Nephron progenitor cell (in vitro differentiated cells): ENCODE results near the gene SCGB1D2.

ENCODE experiments used
- DNase-seq: peaks from one replicate; pipeline ENCODE4 v3.0.0; 2021
- H3K27ac Mint-ChIP-seq: 2 replicates; pipeline ENCODE4 v1.8.0; 2021; ENCODE audit warnings: mild to moderate bottlenecking, moderate library complexity, mixed read lengths
- H3K27me3 Mint-ChIP-seq: 2 replicates; pipeline ENCODE4 v1.8.0; 2021; ENCODE audit warnings: mild to moderate bottlenecking, low read depth, mixed read lengths; ENCODE audit not compliant: poor library complexity
- H3K36me3 Mint-ChIP-seq: 2 replicates; pipeline ENCODE4 v1.8.0; 2021; ENCODE audit warnings: low read depth, mixed read lengths
- H3K4me1 Mint-ChIP-seq: 2 replicates; pipeline ENCODE4 v1.8.0; 2021; ENCODE audit warnings: mixed read lengths
- H3K4me3 Mint-ChIP-seq: 2 replicates; pipeline ENCODE4 v1.8.0; 2021; ENCODE audit warnings: mild to moderate bottlenecking, moderate library complexity, mixed read lengths
- H3K9me3 Mint-ChIP-seq: 2 replicates; pipeline ENCODE4 v1.8.0; 2021; ENCODE audit warnings: mild to moderate bottlenecking, moderate library complexity, mixed read lengths
- CTCF ChIP-seq: fragments of 200-600 bp; sonication (generic); IDR thresholded peaks from 2 replicates; pipeline ENCODE4 v1.5.0; 2021; ENCODE audit warnings: antibody characterized with exemption

SCGB1D2 gene

GRCh38 chr11:62245271-62245753, 3.3 kb downstream of the SCGB1D2 start:
- H3K36me3 Mint-ChIP-seq: no peaks in the 10 kb centered on the region
- H3K27me3 Mint-ChIP-seq: no peaks in the 10 kb centered on the region
- peak; percentile 28 for TF ChIP-seq CTCF
- DNase-seq: peak; percentile 79
- no peak overlapping the region for H3K4me3 Mint-ChIP-seq
- H3K9me3 Mint-ChIP-seq: peaks cover 11% of the 10 kb centered on the region
- peaks cover 6% of the 10 kb centered on the region for H3K4me1 Mint-ChIP-seq
- no peak overlapping the region for H3K27ac Mint-ChIP-seq

- H3K9me3 Mint-ChIP-seq: peaks cover 44% of the 10 kb centered on the region
- DNase-seq: no peak
These were observed 9.7 kb downstream of the SCGB1D2 start for GRCh38 chr11:62251698-62252097.

GRCh38 chr11:62253999-62254542, 12.0 kb downstream of the SCGB1D2 start:
- no peak for DNase-seq
- Mint-ChIP-seq H3K27ac (no peak overlapping the region), H3K36me3 (no peaks in the 10 kb centered on the region)

More at GRCh38 chr11:62251698-62252097, 9.7 kb downstream of the SCGB1D2 start:
- Mint-ChIP-seq H3K27me3 (peaks cover 6% of the 10 kb centered on the region), H3K36me3 (no peaks in the 10 kb centered on the region), H3K4me1 (no peaks in the 10 kb centered on the region), H3K27ac (no peak overlapping the region), H3K4me3 (no peak overlapping the region)
- TF ChIP-seq CTCF: no peak

GRCh38 chr11:62256281-62256680, 14.2 kb downstream of the SCGB1D2 start:
- peaks cover 16% of the 10 kb centered on the region for H3K27me3 Mint-ChIP-seq
- no peak for DNase-seq
- no peaks in the 10 kb centered on the region for H3K4me1 Mint-ChIP-seq
- peaks cover 24% of the 10 kb centered on the region for H3K9me3 Mint-ChIP-seq
- no peak for TF ChIP-seq CTCF
- H3K27ac Mint-ChIP-seq: no peak overlapping the region
- H3K4me3 Mint-ChIP-seq: no peak overlapping the region
- no peaks in the 10 kb centered on the region for H3K36me3 Mint-ChIP-seq

More at GRCh38 chr11:62253999-62254542, 12.0 kb downstream of the SCGB1D2 start:
- peaks cover 11% of the 10 kb centered on the region for H3K27me3 Mint-ChIP-seq
- H3K9me3 Mint-ChIP-seq: peaks cover 44% of the 10 kb centered on the region
- H3K4me1 Mint-ChIP-seq: no peaks in the 10 kb centered on the region
- no peak overlapping the region for H3K4me3 Mint-ChIP-seq
- no peak for TF ChIP-seq CTCF

GRCh38 chr11:62260261-62260953, 18.4 kb downstream of the SCGB1D2 start:
- Mint-ChIP-seq H3K27me3 (peaks cover 28% of the 10 kb centered on the region), H3K36me3 (no peaks in the 10 kb centered on the region), H3K27ac (no peak overlapping the region), H3K9me3 (no peaks in the 10 kb centered on the region), H3K4me1 (no peaks in the 10 kb centered on the region), H3K4me3 (no peak overlapping the region)
- DNase-seq: no peak
- no peak for TF ChIP-seq CTCF

GRCh38 chr11:62264004-62264403, 22.0 kb downstream of the SCGB1D2 start:
- no peak for TF ChIP-seq CTCF
- H3K4me1 Mint-ChIP-seq: no peaks in the 10 kb centered on the region
- no peak for DNase-seq
- H3K27ac Mint-ChIP-seq: no peak overlapping the region
- H3K36me3 Mint-ChIP-seq: no peaks in the 10 kb centered on the region
- no peak overlapping the region for H3K4me3 Mint-ChIP-seq
- no peaks in the 10 kb centered on the region for H3K9me3 Mint-ChIP-seq
- peaks cover 28% of the 10 kb centered on the region for H3K27me3 Mint-ChIP-seq
